Left lung (tissue), 14 donors: Measurements from ENCODE around the gene ZSCAN10. TPM values are rescaled to one million over a fixed set of nuclear protein-coding genes. Genes with fewer than 3 reads are reported as not detected.

Source experiments
- ATAC-seq: fragments of 200-7000 bp; cut with Tn5 transposase; one replicate; pipeline ENCODE4 v1.9.1; 2020; ENCODE audit warnings: moderate library complexity
- DNase-seq, 4 donors: peaks; one replicate each; pipeline ENCODE4 v3.0.0-alpha.2; 2013 to 2020
- H3K27ac ChIP-seq, 2 donors: fragments of 200-600 bp; sonication (generic) in 1 of 2; one replicate each; pipeline versions ENCODE4 v1.5.0 to v1.8.0; 2020 to 2021
- H3K27me3 ChIP-seq, 2 donors: fragments of 200-600 bp; sonication (generic) in 1 of 2; one replicate each; pipeline versions ENCODE4 v1.5.0 to v1.8.0; 2020 to 2021
- H3K36me3 ChIP-seq, 2 donors: fragments of 200-600 bp; sonication (generic) in 1 of 2; one replicate each; pipeline versions ENCODE4 v1.5.0 to v1.8.0; 2020 to 2021
- H3K4me1 ChIP-seq, 2 donors: fragments of 200-600 bp; one replicate each; pipeline ENCODE4 v1.8.0; 2021
- H3K4me3 ChIP-seq, 2 donors: fragments of 200-600 bp; sonication (generic) in 1 of 2; one replicate each; pipeline versions ENCODE4 v1.5.0 to v1.8.0; 2020 to 2021; ENCODE audit warnings: mild to moderate bottlenecking in 1 of 2
- H3K9me3 ChIP-seq, 2 donors: fragments of 200-600 bp; sonication (generic) in 1 of 2; one replicate each; pipeline versions ENCODE4 v1.5.0 to v1.8.0; 2020 to 2021
- intact Hi-C, 2 donors: fragments of 100-400 bp; cut with DNase I; formaldehyde crosslinking; loops; one replicate each; pipeline versions ENCODE4 v1.11.2 to v1.14.2; 2022
- long read RNA-seq, 12 donors: library from polyadenylated mRNA in 2 of 12; unstranded in 2 of 12; transcript quantifications; one replicate each; pipeline ENCODE4 v2.0.0 and lab custom pipeline, GENCODE V29; 2019 to 2026
- polyA plus RNA-seq, 6 donors: library from polyadenylated mRNA; unstranded; fragments of 120-200 nt; gene quantifications; one replicate each; pipeline ENCODE4 v1.2.1, GENCODE V29; 2013; ENCODE audit not compliant: insufficient read length in 6 of 6
- total RNA-seq, 2 donors: library from RNA; stranded (reverse); fragmentation: NEBNext Ultra II Directional; extraction: Animal tissue kit (Norgen Biotek cat#: 25700); gene quantifications; one replicate each; pipeline ENCODE4 v1.2.1, GENCODE V29; 2021
- TF ChIP-seq, protein P1 (sequence below), 2 donors: fragments of 200-600 bp; sonication (generic) in 1 of 2; IDR thresholded peaks; one replicate each; pipeline versions ENCODE4 v1.5.0 to v1.8.0; 2021; ENCODE audit warnings: antibody characterized with exemption in 2 of 2
- donor health status: DM: no; HTN: yes; CAD: no.
- donor health status: DM: no; HTN: no; CAD: no.

Gene ZSCAN10
- total RNA-seq (not detected), polyA plus RNA-seq (under 1 TPM in 1 of 6 donors, not detected in 5; 0.13 TPM)
- long read RNA-seq, donor 1, partial matches to known transcripts, result 39 of 39 reads
- long read RNA-seq, donor 1, other reads (novel, unspliced or antisense), result 0 of 39 reads
- long read RNA-seq, donor 2, result 0 reads
- long read RNA-seq, donor 3, result 0 reads
- long read RNA-seq, donor 4, result 0 reads
- long read RNA-seq, donor 5, result 0 reads
- long read RNA-seq, donor 6, result 0 reads
- long read RNA-seq, donor 7, result 0 reads
- long read RNA-seq, donor 8, result 0 reads
- long read RNA-seq, donor 9, result 0 reads
- long read RNA-seq, donor 10, result 0 reads
- long read RNA-seq, donor 11, result 0 reads
- long read RNA-seq, donor 12, result 0 reads

DNA sequence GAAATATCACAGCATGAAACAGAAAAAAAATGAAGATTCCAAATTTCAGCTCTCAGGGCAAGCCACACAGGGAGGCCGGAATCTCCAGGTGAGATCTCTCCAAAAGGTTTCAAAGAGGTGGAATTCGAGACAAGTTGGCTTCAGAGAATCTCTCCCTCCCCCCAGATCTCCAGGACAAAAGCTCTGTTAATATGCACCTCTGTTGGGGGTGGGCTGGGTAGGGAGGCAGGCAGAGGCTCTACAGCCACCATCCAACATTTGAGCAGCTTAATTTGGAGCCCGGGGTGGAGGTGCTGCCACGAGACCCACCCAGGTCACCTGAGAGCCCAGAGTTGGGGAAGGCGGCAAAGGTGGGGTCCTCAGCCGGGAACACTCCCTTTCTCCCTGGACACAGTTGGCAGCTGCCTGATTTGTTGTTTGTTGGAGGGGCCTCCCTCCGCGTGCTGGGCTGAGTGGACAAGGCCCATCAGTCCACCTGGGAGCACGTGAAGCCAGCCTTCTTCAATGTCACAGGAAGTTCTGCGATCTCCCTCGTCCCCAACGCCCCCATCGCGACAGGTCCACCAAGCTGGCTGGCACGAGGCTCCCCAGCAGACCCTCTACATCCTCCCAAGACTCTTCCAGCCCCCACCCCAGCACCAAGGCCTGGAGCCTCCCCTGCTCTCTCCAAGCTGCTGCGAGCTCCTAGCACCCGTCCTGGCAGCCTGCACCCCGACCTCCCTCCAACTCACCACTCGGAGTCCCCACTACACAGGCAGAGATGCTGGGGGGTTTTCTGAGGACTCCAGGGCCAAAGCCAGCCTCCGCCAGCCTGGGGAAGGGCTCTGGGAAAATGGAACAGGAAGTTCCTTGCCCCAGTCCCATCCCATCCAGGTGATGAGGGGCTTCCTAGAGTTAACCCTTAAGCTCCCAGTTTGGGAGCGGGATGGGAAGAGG, at the start of gene ZSCAN10:
TSS of gene ZSCAN10 (minus strand) at position 836 of the 936 bp plus-strand sequence. CDS start 6,357 bp downstream, outside the sequence.
- DNase-seq, result no peak
- ATAC-seq, result no peak
- Histone ChIP-seq H3K9me3 (no peaks in the 10 kb centered on the region), H3K4me1 (peaks cover 10 to 45% of the 10 kb centered on the region in 2 donors), H3K27me3 (no peaks in the 10 kb centered on the region), H3K4me3 (peak within 1 kb of the TSS; percentile 13 to 29), H3K36me3 (no peaks in the 10 kb centered on the region), H3K27ac (peak within 1 kb of the TSS in 1 of 2 donors; percentile 60)
- intact Hi-C loops, result no loop called here
- TF ChIP-seq, protein P1, sequence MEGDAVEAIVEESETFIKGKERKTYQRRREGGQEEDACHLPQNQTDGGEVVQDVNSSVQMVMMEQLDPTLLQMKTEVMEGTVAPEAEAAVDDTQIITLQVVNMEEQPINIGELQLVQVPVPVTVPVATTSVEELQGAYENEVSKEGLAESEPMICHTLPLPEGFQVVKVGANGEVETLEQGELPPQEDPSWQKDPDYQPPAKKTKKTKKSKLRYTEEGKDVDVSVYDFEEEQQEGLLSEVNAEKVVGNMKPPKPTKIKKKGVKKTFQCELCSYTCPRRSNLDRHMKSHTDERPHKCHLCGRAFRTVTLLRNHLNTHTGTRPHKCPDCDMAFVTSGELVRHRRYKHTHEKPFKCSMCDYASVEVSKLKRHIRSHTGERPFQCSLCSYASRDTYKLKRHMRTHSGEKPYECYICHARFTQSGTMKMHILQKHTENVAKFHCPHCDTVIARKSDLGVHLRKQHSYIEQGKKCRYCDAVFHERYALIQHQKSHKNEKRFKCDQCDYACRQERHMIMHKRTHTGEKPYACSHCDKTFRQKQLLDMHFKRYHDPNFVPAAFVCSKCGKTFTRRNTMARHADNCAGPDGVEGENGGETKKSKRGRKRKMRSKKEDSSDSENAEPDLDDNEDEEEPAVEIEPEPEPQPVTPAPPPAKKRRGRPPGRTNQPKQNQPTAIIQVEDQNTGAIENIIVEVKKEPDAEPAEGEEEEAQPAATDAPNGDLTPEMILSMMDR (IDR thresholded peaks at IDR 0.05), result no peak

DNA sequence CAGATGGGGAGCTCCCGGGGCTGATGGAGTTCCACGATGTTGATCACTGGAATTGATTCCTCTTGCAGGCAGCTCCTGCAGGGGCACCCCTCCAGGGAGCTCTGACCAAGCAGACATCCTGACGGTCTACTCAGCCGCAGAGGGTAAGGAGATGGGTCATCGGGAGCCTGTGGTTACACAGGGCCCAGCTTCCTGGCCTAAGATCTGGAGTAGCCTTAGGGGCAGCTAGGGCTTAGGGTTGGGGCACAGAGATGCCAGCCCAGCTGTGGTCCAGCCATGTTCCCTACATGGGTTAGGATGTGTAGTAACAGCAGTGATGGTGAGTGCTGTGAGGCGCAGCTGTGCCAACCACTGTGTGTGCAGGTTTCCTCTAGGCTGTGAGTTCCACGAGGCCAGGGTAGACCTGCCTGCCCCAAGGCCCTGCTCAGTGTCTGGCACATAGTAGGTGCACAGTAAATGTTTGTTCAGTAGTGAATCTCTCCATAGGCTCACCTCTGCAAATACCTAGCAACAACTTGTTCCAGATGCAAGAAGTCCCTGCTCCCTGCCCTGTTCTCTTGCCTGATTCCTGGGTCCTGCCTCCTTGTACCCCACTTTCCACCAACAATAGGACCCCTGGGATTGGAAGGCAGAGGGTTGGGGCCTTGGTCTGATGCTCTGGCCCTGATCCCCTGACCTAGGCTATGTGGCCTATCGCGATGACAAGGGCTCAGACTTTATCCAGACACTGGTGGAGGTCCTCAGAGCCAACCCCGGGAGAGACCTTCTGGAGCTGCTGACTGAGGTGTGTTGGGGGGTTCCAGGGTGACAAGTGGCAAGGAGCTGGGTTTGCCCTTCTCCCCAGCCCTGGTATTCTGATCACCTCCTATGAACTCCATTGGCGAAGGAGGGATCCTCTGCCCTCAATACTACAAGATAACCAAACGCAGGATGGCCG, 49.4 kb upstream of the ZSCAN10 start:
- Histone ChIP-seq H3K4me3 (no peak overlapping the region), H3K27me3 (peaks cover 0 to 28% of the 10 kb centered on the region in 2 donors), H3K36me3 (no peaks in the 10 kb centered on the region), H3K4me1 (peaks cover 3 to 37% of the 10 kb centered on the region in 2 donors), H3K9me3 (no peaks in the 10 kb centered on the region), H3K27ac (no peak overlapping the region)
- TF ChIP-seq, protein P1 (IDR thresholded peaks at IDR 0.05), result no peak
- ATAC-seq, result no peak
- peak in 1 of 4 donors; percentile 43 for DNase-seq
- intact Hi-C loops, result no loop called here

DNA sequence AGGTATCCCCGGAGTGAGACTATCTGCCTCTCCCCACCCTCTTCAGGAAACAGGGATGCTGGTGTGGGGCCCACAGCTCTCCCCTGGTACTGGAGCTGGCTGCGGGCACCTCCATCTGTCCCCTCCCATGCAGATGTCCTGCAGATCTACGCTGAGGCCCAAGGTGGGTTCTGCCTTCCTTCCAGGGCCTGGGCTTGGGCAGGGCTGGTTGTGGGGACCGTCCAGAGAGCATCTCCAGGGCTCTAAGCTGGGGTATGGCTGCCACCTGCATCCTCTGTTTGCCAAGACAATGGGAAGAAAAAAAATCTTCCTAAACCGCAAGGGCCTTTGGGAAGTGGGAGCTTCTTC, 48.6 kb upstream of the ZSCAN10 start:
- DNase-seq, result peak in 1 of 4 donors; percentile 27
- no peak for ATAC-seq
- TF ChIP-seq, protein P1 (IDR thresholded peaks at IDR 0.05), result no peak
- Histone ChIP-seq H3K4me1 (peaks cover 3 to 37% of the 10 kb centered on the region in 2 donors), H3K4me3 (no peak overlapping the region), H3K36me3 (peaks cover 0 to 3% of the 10 kb centered on the region in 2 donors), H3K27me3 (peaks cover 0 to 24% of the 10 kb centered on the region in 2 donors), H3K9me3 (no peaks in the 10 kb centered on the region), H3K27ac (no peak overlapping the region)
- intact Hi-C loops, result no loop called here

DNA sequence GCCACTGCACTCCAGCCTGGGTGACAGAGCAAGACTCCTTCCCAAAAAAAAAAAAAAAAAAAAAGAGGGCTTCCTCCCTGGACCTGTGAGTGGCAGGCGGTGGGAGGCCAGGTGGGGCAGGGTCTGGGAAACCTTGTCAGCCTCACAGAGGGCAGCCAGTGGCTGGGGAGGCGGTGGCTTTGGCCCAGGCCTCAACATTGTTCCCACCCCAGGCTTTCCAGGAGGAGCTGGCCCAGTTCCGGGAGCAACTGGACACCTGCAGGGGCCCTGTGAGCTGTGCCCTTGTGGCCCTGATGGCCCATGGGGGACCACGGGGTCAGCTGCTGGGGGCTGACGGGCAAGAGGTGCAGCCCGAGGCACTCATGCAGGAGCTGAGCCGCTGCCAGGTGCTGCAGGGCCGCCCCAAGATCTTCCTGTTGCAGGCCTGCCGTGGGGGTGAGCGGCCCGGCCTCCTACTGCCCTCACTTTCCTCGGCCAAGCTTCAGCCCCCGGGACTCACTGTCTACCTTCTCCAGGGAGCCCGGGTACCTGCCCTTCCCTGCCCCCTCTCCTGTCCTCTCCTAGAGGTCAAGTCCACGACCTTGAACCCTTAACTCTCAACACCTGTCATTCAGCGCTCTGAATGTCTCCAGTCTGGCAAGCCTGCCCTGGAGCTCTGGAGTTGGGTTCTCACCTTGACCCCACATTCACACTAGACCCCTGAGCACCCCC, 48.1 kb upstream of the ZSCAN10 start:
- peak in 1 of 4 donors; percentile 61 for DNase-seq

More for the DNA sequence above, 48.1 kb upstream of the ZSCAN10 start:
- TF ChIP-seq, protein P1 (IDR thresholded peaks at IDR 0.05), result no peak
- Histone ChIP-seq H3K4me3 (no peak overlapping the region), H3K36me3 (peaks cover 0 to 9% of the 10 kb centered on the region in 2 donors), H3K9me3 (no peaks in the 10 kb centered on the region), H3K27ac (no peak overlapping the region), H3K4me1 (peaks cover 0 to 32% of the 10 kb centered on the region in 2 donors), H3K27me3 (peaks cover 0 to 18% of the 10 kb centered on the region in 2 donors)
- intact Hi-C loops, result no loop called here
- ATAC-seq, result no peak
